Right kidney (tissue), 1 donor: Measurements from ENCODE around the gene PCCA.
"Not testable (repeated sequence)": the region's sequence is repeated elsewhere in the genome, so short reads cannot be mapped to it uniquely, and the experiment has no call there.

Experiments
- DNase-seq: peaks from one replicate; pipeline ENCODE4 v3.0.0-alpha.2; 2016

The PCCA gene

DNA sequence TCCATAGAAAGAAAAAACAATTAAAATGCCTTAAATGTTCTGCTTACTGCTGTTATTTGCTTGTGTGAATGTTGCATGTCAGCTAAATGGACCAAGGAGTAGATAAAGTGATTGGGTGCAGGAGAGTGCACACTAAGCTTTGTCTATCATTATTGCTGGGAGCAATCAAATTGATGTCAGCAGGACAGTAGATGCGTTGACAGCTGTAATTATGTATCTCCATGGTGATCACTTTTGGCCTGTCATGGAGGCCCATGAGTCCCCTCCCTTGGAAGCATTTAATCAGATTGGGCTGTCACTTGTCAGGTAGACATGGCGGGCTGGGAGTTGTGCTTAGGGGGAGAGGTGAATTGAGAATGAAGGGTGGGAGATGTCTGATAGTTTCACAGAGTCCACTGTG is 215.3 kb downstream of the PCCA start:
- no peak for DNase-seq

DNA sequence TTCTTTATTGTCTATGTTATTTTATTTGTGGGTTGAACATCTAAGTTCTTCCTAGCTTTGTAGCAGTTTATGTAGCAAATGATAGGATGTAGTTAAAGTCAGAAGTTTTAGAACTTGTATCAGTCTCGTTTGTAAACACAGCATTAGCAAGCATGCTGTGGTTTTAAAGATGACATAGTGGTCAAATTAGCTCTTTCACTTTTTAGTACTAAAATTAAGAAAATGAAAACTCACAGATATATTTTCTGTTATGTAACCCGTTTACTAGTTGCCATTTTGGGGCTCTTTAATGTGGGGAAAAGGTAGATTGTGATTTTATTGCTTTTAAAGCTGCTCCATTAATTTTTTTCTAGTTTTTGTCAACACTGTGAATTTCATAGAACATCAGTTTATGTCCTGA is 216.5 kb downstream of the PCCA start:
- DNase-seq = no peak

DNA sequence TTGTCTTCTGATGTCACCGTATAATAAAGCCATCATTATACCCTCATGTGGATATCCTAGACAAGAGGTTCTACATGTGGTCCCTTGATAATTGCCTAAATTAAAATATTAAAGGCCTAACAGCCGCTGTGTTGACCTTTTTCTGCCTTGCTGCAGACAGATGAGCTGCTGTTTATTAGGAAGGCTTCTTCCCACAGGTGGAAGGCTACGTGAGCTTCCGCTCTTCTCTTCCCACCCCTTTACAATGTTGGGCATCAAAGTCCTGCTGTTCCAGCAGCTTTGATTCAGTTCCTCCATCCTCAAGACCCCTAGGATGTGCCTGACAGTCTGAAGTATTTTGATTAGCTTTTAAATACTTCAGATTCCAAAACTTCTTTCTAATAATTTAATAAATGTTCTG is 217.1 kb downstream of the PCCA start:
- no peak for DNase-seq

DNA sequence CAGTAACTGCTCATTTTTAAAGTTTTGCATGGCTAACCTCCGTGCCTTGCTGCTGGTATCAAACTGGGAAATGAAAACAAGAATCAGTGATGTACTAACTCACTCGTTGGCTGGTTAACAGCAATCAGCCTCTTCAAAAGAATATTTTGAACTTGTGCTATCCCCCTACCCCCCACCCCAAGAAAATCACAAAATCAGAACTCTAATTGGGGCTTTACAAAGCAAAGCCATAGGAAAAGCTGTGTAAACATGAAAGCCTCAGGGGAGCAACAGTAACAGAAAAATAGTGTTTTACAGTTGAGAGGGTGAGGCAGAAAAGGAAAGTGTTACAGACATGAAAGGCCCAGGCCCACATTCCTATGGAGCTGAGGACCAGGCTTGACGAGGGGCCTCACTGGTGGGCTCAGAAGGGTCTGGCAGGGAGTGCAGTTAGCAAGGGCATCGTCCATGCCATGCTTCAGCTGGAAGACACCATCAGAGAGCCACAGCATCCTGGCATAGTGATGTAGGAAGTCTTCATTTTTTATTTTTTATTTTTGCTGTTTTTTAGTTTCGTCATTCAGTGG is 217.6 kb downstream of the PCCA start:
- DNase-seq = no peak

DNA sequence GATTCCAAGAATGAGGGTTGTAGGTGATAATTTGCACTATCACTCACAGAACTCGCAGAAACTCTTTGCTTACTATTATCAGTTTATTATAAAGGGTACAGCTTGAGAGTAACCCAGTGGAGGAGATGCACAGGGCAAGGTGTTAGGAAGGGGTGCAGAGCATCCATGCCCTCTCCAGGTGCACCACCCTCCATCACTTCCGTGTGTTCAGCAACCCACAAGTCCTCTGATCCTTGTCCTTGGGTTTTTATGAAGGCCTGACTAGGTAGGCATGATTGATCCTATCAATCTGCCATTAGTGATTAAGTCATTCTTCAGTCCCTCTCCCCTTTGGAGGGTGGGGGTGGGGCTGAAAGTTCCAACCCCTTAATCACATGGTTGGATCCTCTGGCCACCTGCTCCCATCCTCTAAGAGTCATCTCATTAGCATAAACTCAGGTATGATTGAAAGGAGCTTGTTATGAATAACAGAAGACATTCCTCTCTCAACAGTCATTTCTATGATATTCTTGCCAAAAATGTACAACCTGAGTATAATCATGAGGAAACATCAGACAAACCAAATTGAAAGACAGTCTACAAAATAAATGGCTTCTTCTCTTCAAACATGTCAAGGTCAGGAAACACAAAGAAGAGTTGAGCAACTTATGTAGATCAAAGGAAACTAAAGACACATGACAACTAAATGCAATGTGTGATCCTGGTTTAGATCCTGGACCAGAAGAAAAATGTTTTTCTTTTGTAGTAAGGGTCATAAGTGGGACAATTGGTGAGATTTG is 225.4 kb downstream of the PCCA start:
- no peak for DNase-seq

DNA sequence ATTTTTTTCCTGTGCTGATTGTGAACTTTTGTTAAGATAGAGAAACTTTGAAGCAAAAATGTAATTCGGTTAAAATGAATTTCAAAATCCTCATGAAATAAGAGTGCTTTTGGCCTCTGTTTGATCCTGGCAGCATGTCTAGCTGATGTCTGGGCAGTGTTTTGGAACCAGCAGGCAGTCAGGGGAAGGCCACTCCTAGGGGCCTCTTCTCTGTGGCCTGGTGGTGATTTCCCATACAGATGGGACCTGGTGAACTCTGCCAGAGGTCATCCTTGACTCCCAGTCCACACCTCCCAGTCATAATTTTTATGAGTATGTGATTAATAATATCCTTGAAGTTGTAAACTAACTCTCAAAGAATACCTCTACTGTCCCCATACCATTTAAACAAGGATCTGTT is 226.6 kb downstream of the PCCA start:
- no peak for DNase-seq

DNA sequence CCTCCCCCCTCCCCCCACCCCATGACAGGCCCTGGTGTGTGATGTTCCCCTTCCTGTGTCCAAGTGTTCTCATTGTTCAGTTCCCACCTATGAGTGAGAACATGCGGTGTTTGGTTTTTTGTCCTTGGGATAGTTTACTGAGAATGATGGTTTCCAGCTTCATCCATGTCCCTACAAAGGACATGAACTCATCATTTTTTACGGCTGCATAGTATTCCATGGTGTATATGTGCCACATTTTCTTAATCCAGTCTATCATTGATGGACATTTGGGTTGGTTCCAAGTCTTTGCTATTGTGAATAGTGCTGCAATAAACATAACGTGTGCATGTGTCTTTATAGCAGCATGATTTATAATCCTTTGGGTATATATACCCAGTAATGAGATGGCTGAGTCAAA is 229.6 kb downstream of the PCCA start:
- not testable (repeated sequence) for DNase-seq

DNA sequence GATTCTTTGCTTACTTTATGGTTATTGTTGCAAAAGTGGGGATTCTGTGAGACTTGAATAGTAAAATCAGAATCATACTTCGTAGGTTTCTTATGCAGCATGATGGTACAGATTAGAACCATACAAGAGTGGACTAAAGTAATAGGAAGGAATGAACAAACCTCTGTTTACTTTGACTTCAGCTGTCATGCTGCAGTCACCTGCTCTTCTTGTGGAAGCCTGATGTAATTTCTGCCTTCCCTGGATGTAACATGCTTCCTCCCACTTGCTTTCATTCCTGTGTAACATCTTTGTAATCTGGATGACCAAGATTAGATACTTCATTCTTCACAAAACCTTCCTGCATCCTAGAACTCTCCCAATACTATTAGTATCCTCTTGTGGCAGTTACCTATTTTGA is 235.0 kb downstream of the PCCA start:
- no peak for DNase-seq

DNA sequence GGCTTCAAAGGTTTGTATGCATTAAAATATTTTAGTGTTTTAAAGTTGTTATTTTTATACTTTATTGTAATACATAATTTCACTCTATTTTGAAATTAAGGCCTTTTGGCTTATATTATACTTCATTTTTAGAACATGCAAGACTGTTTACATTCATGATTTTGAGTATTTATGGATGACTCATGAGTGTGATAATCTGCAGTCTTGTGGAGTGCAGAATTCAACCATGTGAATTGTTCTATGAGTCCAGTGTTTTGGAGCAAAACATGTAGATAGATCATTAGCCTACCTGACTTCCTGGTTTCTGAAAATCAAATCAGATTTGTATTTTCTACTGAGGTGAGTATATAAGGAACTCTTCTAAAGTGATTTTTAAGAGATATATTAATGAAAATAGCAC is 241.8 kb downstream of the PCCA start:
- no peak for DNase-seq

DNA sequence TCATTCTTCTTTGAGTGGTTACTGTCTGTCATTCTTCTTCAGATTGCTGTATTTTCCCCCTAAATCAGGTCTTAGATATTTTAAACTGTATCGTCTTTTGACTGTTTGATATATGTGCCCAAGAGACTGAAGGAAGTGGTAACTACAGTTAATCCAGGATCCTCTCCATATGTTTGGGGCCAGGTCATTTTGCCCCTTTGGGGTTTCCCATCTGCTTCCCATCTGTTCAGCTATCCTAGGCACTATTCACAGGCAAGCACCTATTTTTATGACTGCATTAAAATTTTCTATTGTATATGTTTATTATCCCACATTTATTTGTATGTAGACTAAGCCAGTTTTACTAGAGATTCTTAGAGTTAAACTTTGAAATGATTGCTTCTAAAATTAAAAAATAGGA is 244.2 kb downstream of the PCCA start:
- no peak for DNase-seq

DNA sequence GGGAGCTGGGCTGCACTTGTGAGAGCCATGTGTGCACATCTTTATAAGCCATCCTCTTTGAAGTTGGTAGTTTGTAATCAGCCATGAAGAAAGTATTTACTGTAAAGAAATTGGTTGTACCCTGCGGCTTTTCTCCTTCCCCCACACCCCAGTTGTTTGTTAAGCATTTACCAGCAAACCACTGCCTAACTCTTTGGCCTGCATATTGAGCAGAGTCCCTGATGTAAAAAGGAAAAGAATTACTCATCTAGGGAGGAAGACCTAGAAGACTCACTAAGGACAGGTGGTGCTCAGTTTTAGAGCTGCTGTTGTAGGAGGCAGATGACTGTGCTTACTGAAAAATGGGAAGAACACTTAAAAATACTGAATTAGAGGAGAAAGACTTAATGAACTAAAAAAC is 245.3 kb downstream of the PCCA start:
- DNase-seq = no peak

DNA sequence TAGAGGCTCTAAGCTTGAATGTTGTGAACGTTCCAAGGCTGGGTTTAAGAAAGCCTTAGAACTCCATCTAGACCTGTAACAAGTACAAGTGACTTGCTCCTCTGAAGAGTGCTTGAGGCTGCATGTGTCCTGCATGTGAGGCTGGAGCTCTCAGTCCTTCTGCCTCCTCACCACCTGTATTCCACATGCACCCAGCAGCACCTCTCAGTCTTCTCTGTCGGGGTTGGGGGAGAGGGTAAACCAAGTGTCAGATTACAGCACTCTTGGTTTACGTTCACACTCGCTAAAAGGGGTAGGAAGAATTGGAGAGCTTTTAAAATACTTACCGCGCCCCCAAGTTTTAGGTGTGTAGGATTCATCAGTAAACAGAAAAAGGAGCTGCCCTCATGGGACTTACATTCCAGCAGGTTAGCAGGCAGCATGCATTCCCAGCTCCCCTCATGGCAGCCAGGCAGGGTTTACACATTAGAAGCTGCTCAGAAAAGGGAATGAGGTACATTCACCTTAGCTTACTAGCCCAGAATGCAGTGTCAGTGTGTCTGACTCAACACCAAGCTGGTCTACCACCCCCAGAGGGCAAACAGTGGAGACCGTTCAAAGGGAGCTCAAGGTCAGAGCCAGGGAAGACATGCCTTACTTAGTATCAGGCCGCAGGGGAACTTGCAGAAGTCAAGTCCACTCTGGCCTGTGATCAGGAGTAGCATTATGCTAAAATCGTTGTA is 248.1 kb downstream of the PCCA start:
- DNase-seq = no peak

DNA sequence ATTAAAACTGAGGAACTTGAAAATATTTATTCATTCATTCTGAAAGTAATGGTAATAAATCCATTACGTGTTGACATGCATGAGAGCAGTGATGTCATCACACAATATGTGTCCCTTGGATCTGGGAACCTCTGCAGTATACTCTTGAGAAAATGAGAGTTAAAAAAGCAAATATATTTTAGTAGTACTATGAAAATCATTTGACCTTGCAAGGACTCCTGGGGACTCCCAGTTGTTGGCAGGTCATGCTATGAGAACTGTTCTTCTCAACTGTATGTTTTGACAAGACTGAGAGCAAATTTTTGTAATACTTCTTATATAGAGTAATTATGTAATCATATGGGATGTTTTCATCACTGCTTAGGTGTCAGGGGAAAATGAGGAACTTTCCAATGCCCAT is 249.4 kb downstream of the PCCA start:
- no peak for DNase-seq

DNA sequence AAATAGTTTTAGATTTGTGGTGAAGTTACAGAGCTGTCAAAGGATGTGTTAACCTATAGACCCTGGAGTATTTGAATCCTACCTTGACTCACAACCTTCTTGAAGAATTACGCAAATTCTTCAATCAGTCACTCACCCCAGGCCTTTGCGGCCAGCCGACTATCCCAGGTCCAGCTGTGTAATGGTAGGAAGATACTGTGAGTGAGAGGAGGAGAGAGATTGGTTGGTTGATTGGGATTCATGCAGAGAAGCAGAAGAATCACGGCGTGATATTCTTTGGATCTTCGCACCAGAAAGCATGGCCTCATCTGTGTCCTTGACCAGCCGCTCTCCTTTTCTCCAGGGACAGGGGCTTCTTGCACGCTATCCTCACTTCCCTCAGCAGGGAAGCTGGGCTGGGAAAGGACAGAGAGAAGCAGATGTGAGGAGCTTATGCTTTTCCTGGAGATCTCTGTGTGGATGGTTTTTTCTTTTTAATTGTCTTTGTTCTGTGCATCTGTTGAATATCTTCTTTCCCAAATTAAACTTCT is 250.6 kb downstream of the PCCA start:
- DNase-seq = no peak

DNA sequence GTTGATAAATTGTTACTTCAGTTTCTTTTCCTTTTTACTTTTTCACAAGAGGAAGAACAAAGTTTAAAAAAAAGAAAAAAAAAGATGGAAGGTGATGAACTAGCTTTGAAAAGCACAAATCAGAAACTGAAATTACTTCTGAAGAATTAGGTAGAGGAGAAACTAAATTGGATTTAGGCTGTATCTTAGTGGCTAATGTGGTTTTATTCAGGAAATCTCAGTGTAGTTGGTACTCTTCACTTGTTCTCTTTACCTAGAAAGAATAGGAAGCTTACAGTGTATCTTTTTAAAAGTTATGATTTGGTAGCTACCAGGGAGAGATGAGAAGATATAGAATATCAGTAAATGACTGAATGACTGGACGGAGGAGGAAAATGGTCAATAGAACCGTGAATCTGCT is 252.0 kb downstream of the PCCA start:
- no peak for DNase-seq

DNA sequence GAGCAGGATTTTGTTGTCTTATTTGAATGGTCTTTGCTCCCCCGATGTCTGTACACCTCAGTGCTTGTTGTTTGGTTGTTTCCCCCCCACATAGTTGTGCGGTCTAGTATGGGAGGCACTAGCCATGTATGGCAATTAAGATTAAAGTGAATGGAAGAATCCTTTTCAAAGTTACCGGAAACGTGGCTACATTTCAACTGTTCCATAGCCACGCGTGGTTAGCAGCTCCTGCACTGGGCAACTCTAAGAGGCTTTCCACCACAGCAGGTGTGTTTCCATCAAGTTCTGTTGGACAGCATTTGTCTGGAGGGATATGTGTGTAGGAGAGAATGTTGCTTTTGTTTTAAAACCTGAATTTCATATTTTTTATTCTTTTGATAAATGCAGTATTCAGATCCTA is 252.4 kb downstream of the PCCA start:
- no peak for DNase-seq

DNA sequence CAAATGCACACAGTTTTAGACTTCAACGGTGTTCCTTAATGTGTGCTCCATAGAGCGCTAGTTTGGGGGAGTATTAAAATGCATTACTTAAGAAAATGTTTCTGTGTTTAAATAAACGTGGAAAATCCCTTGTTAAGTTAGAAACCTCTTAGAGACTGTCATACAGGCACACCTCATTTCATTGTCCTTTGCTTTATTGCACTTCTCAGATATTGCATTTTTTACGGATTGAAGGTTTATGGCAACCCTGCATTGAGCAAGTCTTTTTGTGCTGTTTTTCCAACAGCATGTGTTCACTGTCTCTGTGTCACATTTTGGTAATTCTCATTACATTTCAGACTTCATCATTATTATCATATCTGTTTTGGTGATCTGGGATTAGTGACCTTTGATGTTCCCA is 255.7 kb downstream of the PCCA start:
- no peak for DNase-seq

DNA sequence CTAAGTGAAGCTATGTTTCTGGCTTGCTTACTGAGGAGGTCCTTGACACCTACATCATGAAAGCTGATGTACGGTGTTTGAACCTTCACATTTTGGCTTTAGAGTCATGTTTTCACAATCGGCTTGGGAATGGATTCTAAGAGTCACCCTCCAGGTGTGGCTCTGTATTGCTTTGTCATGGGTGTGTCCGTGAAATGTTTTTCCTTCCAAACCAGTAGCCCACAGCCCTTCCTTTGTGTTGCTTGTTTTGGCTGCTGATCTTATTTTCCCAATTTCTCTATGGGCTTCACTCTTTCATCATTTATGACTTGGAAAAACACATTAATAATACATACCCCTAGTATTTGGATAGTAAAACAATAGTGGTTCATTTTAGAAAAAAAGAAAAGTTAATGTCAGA is 259.1 kb downstream of the PCCA start:
- DNase-seq = no peak

DNA sequence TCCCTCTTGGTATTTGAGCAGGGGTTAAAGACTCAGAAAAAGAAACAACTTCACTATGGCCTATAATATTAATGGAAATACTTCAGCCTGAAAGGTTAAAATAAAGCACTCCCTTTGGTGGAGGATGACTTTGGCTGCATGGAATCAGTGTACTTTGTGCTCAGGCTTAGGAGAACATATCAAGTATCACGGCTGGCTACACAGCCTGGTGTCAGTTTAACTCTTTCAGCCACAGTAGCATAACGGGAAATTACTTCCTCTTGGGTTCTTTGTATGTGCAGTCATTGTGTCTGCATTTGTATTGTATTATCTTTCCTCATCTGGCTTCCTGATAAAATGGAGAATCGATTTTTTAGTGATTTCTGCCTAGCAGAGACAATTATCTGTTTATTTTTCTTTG is 260.7 kb downstream of the PCCA start:
- no peak for DNase-seq

DNA sequence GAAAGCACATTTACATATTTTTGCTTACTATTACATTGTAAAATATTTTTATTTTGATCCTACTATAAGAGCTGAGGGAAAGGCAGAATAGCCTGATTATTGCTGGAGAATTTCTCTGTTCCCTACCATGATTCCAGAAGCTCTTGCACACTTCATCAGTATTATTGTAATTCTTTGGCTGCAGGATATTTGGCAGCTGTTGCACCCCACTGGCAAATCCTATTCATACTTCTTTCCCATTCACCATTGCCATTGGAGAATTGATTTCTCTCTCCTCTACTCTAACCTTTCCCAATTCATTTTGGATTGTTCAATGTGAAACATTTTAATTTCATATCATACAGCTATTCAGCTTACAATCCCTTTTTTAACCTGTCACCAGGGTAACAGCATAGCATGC is 261.7 kb downstream of the PCCA start:
- DNase-seq = no peak

DNA sequence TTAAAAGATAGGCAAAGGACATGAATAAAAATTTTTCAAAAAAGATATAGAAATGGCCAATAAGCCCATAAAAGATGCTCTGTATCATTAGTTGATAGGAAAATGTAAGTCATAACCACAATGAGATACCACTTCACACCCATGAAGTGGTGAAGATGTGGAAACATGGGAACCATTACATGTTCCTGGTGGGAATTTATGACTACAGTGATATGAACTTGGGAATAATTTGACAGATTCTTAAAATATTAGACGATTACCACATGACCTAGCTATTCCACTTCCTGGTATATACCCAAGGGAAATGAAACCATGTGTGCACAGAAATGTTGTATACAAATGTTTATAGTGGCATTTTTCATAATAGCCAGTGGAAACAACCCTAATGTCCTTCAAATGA is 267.5 kb downstream of the PCCA start:
- DNase-seq = no peak

DNA sequence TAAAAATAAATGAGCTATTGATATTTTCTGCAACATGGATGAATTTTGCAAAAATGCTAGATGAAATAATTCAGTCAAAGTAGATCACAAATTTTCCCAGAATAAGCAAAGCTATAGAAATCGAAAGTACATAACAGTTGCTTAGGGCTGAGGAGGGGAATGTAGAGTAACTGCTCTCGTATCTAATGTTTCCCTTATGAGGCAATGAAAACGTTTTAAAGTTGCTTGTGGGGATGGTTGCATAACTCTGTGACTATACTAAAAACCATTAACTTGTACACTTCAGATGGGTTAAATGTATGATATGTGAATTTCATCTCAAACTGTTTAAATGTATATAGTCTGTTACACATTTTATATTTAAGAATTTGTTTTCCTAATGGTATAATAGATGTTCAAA is 268.0 kb downstream of the PCCA start:
- no peak for DNase-seq

DNA sequence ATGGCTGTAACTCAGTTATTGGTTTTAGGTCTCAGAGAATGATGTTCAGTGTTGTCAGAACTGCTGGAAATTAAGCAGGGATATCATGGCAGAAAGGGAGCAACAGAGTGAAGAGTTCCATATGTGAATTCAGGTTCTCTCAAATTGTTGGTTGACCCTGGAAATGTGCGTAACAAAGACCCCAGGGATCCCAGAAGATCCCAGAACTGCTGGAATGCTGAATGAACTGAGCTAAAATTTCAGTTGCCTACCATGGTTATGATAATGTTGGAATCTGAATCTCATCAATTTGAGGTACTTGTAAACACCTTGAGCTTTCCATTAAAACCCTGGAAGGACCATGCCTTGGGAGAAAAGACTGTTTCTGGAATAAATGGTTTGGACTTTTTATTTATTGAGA is 268.9 kb downstream of the PCCA start:
- DNase-seq = no peak

DNA sequence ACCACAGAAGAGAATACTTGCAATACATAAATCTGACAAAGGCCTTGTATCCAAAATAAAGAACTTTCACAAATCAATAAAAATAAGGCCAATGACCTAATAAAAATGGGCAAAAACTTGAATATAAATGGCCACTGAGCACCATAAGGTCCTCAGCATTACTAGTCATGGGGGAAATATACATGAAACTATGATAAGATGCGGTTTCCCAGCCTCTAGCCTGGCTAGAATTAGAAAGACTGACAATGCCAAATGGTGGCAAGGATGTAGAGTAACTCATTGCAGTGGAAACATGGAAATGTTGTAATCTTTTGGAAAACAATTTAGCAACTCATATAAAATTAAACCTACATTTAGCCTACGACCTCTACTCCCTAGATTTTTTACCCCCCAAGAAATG is 272.6 kb downstream of the PCCA start:
- no peak for DNase-seq
